Cardiac fibroblast (primary cell): ENCODE results near the gene CLNS1A.
A peak's percentile ranks its signal among the peaks of the same experiment; 100 is the strongest.
"Not testable (repeated sequence)": the region's sequence is repeated elsewhere in the genome, so short reads cannot be mapped to it uniquely, and the experiment has no call there.

ENCODE experiments used
- DNase-seq, 2 donors: peaks; one replicate each; pipeline versions ENCODE4 v3.0.0 to v3.0.0-alpha.2; 2010; ENCODE audit warnings: low read depth in 2 of 2
- H3K4me3 ChIP-seq, 2 donors: replicated peaks in 1 of 2; 1 replicate in 1 of 2; 2 replicates in 1 of 2; pipeline ENCODE4 v1.5.1; 2011; ENCODE audit warnings: low read depth in 2 of 2, low read length in 2 of 2, mild to moderate bottlenecking in 2 of 2, moderate library complexity in 1 of 2
- CTCF ChIP-seq: IDR thresholded peaks from one replicate; pipeline ENCODE4 v1.5.1; 2011; ENCODE audit warnings: low read depth, mild to moderate bottlenecking, low read length, inconsistent platforms

CLNS1A gene

GRCh38 chr11:77650123-77650522, 12.5 kb upstream of the CLNS1A start:
- DNase-seq: no peak
- no peak for TF ChIP-seq CTCF

GRCh38 chr11:77647654-77648305, 10.2 kb upstream of the CLNS1A start:
- H3K4me3 ChIP-seq: no peak overlapping the region
- peak in 1 of 2 donors; percentile 37 for DNase-seq
- TF ChIP-seq CTCF: no peak

More at GRCh38 chr11:77650123-77650522, 12.5 kb upstream of the CLNS1A start:
- no peak overlapping the region for H3K4me3 ChIP-seq

GRCh38 chr11:77644887-77645286, 7.3 kb upstream of the CLNS1A start:
- no peak for DNase-seq
- no peak for TF ChIP-seq CTCF

GRCh38 chr11:77642228-77642627, 4.6 kb upstream of the CLNS1A start:
- no peak for TF ChIP-seq CTCF
- no peak overlapping the region for H3K4me3 ChIP-seq
- DNase-seq: no peak

More at GRCh38 chr11:77644887-77645286, 7.3 kb upstream of the CLNS1A start:
- no peak overlapping the region for H3K4me3 ChIP-seq

GRCh38 chr11:77636731-77637344, 756 bp downstream of the CLNS1A start:
- peak overlapping the region; percentile 82 to 96 for H3K4me3 ChIP-seq
- TF ChIP-seq CTCF: no peak
- peak in 1 of 2 donors; percentile 11 for DNase-seq

GRCh38 chr11:77633926-77634325, 3.7 kb downstream of the CLNS1A start:
- H3K4me3 ChIP-seq: not testable (repeated sequence)
- peak; percentile 29 to 73 for DNase-seq

- TF ChIP-seq CTCF: no peak
- no peak overlapping the region for H3K4me3 ChIP-seq
- no peak for DNase-seq
Observed at GRCh38 chr11:77630157-77630710, 7.4 kb downstream of the CLNS1A start.
